Activated CD8-positive, alpha-beta memory T cell treated with anti-CD3 and anti-CD28 coated beads for 24 hours (primary cell): ENCODE results near the gene MYOT.

ENCODE experiments used
- DNase-seq: peaks from one replicate; pipeline ENCODE4 v3.0.0-alpha.2; 2020

Gene MYOT

DNA sequence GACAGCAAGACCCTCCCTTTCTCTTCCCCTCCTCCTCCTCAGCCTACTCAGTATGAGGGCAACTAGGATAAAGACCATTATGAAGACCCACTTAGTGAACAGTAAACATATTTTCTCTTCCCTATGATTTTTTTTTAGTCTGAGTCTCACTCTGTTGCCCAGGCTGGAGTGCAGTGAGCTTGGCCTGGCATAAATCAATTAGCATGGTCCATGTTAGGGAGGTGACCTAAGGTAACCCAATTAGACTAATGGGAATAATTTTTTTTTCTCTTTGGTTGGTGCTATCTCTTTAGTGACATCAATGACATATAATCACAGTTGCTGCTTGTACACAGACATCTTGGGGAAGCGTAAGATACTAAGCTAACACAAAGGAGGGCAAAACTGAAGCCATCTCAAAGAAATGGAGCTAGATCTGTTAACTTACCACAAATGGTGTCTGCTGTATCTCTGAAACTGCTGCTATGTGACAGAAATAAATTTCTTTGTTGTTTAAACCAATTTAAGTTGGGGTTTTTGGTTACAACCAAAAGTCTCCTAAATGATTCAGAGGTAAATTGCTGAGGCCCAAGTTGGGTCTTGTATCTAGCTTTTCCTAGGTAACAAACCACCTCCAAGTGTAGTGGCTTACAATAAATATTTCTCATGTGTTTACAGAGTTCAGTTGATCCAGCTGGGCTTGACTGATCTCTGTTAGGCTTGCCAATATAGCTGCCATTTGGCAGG is 34.9 kb downstream of the MYOT start:
- DNase-seq = no peak

DNA sequence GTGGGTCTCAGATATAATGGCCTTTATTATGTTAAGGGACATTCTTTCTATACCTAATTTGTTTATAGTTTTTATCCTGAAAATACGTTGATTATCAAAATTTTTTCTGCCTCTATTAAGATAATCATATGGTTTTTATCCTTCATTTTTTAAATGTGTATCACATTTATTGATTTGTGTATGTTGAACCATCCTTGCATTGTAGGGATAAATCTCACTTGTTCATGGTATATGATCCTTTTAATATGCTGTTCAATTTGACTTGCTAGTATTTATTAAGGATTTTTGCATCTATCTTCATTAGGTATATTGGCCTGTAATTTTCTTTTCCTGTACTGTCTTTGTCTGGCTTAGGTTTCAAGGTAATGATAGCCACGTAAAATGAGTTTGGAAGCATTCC is 47.1 kb downstream of the MYOT start:
- DNase-seq = no peak

DNA sequence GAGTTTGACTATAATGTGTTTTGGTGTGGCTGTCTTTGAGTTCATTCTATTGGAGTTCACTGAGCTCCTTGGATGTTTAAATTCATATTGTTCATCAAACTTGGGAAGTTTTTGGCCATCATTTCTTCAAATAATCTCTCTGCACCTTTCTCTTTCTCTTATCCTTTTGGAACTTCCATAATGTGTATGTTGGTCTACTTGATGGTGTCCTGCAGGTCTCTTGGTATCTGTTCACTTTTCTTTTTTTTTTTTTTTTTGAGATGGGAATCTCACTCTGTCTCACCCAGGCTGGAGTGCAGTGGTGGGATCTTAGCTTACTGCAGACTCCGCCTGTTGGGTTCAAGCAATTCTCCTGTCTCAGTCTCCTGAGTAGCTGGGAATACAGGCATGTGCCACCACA is 49.3 kb downstream of the MYOT start:
- no peak for DNase-seq

DNA sequence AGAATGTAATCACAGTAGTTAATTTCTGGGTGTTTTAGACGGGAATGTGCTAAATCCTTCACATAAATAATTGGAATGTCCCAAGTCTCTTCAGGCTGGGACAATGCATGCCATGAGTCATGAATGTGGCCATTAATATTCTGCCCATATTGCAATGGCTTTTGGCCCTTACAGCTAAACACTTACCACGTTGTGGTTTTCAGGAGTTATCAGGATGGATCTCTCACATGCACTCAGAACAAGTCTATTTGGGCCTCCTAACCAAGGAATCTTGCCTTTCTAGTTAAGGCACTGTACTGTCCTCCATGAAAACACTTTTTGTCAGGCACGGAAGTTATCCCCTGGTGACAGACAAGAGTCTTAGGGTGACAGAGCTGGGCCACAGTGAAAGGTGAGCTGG is 54.3 kb downstream of the MYOT start:
- no peak for DNase-seq

DNA sequence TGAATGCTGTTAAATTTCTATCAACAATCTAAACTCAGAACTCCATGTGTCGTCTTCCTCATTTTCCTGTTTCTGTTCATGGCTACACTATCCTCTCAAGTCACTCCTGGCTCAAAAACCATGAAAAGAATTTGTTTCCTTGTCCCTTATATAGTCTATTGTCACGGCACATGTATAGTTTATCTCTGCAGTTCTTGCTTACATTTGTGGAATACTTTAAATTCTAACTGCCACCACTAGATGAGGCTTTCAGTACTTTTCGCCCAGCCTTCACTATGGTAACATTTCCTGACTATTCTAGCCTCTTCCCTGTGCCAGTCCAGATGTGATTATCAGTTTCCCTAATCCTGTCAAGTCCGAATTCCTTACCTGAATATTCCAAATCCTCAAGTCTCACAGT is 56.2 kb downstream of the MYOT start:
- DNase-seq = no peak

DNA sequence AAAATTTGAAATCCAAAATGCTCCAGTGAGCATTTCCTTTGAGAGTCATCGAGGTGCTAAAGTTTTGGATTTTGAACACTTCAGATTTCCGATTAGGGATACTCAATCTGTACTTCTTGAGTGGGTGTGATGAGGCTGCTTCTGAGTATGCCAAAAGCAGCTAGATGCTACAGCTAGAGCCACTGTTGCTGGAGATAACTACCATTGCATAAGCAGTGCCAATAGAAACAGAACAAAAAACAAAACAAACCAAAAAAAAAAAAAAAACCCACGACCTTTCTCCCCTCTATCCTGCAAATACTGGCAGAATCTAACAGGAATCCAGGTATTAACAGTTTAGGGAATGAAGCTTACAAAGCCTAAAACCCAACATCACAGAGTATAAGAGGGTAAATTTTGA is 65.1 kb downstream of the MYOT start:
- DNase-seq = no peak

DNA sequence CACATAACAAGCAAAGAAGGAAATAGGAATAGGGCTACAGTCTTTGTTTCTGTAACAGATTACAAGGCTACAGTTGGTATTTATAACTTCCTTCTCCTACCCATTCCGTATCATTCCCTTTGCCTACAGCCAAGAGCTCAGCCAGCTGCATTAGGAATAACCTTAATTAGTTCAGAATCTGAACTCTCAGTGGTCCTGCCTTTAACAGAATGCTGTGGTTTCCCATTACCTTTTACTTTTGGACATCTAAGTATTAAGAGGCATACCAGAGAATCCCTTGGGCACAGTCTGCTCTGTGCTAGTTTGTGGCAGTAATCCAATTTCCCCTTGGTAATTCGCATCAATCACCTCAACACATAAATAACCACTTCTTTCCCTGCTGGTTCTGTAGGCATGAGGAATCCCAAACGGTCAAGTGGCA is 65.8 kb downstream of the MYOT start:
- no peak for DNase-seq

DNA sequence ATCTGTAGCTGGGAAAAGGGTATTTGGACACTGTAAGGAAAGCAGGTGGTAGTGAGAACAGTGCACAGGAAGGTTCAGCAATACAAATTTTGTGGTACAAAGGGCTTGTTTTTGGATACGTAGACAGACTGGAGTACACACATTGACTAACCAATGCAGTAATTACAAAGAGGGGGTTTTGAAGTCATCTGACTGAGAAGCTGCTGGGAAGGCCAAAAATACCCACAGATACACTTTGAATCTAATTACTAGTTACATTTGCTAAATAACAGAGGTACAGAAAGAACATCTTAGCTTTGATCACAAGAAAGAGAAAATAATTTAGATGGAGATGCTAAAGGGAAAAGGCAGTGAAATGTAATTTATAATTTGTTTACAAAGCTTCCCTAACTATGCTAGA is 67.5 kb downstream of the MYOT start:
- no peak for DNase-seq

DNA sequence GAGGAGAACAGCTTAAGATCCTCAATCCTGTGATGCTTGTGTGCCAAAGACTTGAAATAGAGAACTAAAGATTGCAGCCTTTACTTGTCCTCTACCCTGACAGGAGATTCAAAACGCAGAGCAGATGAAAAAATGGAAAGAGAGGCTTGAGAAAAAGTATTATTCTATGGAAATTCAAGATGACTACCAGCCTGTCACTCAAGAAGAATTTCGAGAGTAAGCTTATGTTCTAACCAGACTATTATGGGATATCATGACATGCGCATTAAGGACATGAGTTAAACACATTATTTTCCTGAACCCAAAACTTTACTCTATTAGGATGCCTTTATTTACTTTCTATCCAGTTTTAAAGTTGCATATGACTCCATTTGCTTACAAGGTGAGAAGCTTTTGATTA is 68.0 kb downstream of the MYOT start:
- DNase-seq = no peak
